ENCODE results near the gene TXNL1. TPM values are rescaled to one million over a fixed set of nuclear protein-coding genes. Genes with fewer than 3 reads are reported as not detected.

Gene TXNL1
- total RNA-seq, 1 donor from 2014 or later, result 51.4 TPM

DNA sequence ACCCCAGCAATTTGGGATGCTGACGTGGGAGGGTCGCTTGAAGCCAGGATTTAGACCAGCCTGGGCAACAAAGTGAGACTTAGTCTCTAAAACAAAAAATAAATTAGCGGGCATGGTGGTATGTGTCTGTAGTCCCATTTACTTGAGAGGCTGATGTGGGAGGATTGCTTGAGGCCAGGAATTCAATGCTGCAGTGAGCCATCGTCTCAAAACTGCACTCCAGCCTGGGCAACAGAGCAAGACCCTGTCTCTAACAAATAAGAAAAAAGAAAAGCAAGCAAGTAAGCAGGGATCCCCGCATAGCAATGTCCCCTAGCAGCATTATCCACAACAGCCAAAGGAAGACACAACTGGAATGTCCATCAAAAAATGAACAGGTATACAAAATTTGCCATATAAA lies 3.4 kb downstream of the TXNL1 start:
- no peak for DNase-seq (ENCODE audit: low read depth)
- H3K4me3 ChIP-seq (ENCODE audit: low read depth, low read length), result no peak overlapping the region
- TF ChIP-seq, protein P1, sequence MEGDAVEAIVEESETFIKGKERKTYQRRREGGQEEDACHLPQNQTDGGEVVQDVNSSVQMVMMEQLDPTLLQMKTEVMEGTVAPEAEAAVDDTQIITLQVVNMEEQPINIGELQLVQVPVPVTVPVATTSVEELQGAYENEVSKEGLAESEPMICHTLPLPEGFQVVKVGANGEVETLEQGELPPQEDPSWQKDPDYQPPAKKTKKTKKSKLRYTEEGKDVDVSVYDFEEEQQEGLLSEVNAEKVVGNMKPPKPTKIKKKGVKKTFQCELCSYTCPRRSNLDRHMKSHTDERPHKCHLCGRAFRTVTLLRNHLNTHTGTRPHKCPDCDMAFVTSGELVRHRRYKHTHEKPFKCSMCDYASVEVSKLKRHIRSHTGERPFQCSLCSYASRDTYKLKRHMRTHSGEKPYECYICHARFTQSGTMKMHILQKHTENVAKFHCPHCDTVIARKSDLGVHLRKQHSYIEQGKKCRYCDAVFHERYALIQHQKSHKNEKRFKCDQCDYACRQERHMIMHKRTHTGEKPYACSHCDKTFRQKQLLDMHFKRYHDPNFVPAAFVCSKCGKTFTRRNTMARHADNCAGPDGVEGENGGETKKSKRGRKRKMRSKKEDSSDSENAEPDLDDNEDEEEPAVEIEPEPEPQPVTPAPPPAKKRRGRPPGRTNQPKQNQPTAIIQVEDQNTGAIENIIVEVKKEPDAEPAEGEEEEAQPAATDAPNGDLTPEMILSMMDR (conservative IDR thresholded peaks at IDR 0.05; ENCODE audit: low read depth, low read length), result no peak

DNA sequence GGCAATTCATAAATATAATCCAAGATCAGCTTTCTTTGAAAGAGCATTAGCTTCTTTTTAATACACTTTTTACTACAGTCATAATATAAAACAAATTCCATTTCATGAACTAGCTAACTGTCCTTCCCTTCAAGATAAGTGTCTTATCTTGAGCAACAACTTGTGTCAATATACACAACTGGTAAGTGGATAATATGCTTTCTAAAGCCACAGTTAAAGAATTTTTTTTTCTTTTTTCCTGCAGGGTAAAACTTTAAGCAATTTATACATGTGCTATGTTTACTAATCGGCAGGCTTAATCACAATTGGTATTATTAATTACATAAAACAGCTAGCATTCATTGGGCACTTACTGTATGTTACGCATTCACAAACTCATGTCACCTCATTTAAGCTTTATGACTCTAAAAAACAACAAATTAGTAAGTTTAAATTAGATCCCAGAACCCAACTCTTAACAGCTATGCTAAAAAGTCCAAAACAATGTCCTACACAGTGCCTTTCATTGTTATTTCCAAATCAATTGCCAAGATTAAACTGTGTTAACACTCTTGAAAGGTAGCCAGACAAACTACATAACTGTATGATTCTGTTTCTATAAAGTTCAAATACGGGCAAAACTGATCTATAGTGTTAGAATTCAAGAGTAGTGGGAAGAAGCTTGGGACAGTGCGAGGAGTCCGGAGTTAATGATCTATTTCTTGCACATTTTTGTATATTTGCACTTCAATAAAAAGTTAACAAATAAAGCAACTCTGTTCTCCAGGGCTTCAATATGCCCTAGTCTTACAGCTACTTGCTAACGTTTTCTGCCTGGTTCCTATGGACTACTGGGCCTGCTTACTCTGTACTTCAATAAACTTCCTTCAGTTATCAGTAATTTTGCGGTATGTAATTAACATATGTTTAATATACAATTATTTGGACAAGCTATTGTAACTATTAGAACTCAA lies 6.0 kb downstream of the TXNL1 start:
- no peak overlapping the region for H3K4me3 ChIP-seq (ENCODE audit: low read depth, low read length)
- TF ChIP-seq, protein P1 (conservative IDR thresholded peaks at IDR 0.05; ENCODE audit: low read depth, low read length), result no peak
- no peak for DNase-seq (ENCODE audit: low read depth)

DNA sequence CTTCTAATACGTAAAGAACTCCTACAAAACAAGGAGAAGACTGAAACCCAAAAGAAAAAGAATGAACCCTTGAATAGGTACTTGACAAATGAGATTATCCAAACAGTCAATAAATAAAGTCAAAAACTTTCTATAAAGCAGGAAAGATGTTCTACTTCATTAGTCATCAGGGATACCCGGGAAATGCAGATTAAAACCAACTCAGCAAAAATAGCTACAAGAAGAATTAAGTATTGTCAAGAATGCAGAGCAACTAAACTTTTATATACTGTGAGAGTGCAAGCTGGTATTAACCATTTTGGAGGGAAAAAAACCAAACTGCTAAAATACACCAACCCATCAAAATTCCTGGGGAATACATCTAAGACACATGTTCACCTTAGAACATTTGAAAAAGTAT lies 10.4 kb downstream of the TXNL1 start:
- DNase-seq (ENCODE audit: low read depth), result no peak
- TF ChIP-seq, protein P1 (conservative IDR thresholded peaks at IDR 0.05; ENCODE audit: low read depth, low read length), result no peak
- H3K4me3 ChIP-seq (ENCODE audit: low read depth, low read length), result no peak overlapping the region

DNA sequence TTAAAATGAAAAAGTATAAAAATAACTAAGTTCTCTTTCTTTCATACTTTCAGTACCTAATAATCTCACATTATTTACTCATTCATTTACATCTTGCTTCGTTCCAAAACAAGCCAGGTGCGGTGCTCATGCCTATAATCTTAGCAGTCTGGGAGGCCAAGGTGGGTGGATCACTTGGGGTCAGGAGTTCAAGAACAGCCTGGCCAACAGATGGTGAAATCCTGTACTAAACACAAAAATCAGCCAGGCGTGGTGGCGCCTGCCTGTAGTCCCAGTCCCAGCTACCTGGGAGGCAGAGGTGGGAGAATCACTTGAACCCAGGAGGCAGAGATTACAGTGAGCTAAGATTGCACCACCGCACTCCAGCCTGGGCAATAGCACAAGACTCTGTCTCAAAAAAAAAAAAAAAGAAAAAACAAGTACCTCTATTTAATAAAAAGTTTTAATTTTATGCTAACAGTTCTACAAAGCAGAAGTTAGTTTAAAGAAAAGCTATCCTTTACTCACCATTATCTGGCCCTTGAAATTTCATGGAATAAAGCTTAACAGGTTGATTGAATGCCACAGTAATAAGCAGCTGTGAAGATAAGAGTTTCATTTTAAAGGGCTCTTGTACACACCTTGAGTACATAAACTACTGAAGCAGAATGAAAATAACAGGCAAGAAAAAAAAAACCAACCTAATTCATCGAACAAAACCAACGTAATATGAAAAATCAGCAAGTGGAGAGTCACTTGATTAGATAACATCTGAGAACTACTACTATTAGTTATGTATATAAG lies 22.5 kb downstream of the TXNL1 start:
- no peak for DNase-seq (ENCODE audit: low read depth)
- no peak overlapping the region for H3K4me3 ChIP-seq (ENCODE audit: low read depth, low read length)
- TF ChIP-seq, protein P1 (conservative IDR thresholded peaks at IDR 0.05; ENCODE audit: low read depth, low read length), result no peak

DNA sequence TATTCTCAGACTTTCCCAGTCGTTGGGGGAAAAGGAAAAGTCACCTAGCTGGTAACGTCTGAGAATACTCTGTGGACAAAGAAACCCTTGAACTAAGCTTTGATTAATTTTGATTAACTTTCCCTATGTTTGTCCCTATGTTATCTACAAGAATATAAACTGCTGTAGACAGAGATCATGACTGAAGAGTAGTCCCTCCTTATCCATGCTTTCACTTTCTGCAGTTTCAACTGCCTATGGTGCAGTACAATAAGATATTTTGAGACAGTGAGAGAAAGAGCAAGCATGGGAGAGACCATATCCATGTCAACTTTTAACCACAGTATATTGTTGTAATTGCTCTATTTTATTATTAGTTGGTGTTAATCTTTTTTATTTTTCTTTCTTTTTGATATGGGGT lies 31.8 kb downstream of the TXNL1 start:
- TF ChIP-seq, protein P1 (conservative IDR thresholded peaks at IDR 0.05; ENCODE audit: low read depth, low read length), result no peak
- no peak overlapping the region for H3K4me3 ChIP-seq (ENCODE audit: low read depth, low read length)
- DNase-seq (ENCODE audit: low read depth), result no peak

DNA sequence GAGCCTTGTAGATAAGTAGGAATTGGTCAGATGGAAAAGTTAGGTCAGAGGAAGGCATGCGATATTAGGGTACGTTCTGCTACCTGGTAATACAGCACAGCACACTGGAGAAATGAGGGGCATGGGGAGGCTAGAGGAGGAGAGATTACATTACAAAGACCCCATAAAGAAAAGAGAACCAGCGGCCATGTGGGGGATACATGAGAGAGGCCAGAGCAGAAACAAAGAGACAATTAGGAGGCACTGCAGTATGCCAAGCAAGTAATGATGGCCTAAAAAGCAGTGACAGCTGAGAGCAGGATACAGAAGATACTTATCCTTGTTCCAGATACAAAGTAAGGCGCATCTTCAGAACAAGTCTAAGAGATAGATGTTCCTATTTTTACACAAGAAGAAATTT lies 40.0 kb downstream of the TXNL1 start:
- no peak for DNase-seq (ENCODE audit: low read depth)
- TF ChIP-seq, protein P1 (conservative IDR thresholded peaks at IDR 0.05; ENCODE audit: low read depth, low read length), result no peak
- no peak overlapping the region for H3K4me3 ChIP-seq (ENCODE audit: low read depth, low read length)

Measured in epithelial cell of proximal tubule (primary cell).